ENCODE measurements around the gene LPAR2. TPM values are rescaled to one million over a fixed set of nuclear protein-coding genes. Genes with fewer than 3 reads are reported as not detected.

Gene LPAR2
- total and polyA plus RNA-seq, 2 experiments from 2014 or later = 39.4 to 63.1 TPM

GRCh38 chr19:19650331-19650730 lies 22.3 kb upstream of the LPAR2 start (continued):
- no peak for TF ChIP-seq ZNF462 (CRISPR knock-in tag; IDR thresholded peaks at IDR 0.05)
- TF ChIP-seq REST (IDR thresholded peaks at IDR 0.05; ENCODE audit: unreplicated experiment) = no peak
- no peak for TF ChIP-seq POLR2AphosphoS5 (IDR thresholded peaks at IDR 0.05; ENCODE audit: low read depth)
- no peak for TF ChIP-seq CTCF (conservative IDR thresholded peaks at IDR 0.05; ENCODE audit: low read depth in 2 of 2)
- TF ChIP-seq ETS1 (IDR thresholded peaks at IDR 0.05) = no peak
- TF ChIP-seq ZNF331 (CRISPR knock-in tag; IDR thresholded peaks at IDR 0.05; ENCODE audit: low read depth) = no peak
- TF ChIP-seq CREB1 (CRISPR knock-in tag; IDR thresholded peaks at IDR 0.05; ENCODE audit: low read depth) = no peak

Measured in GM23338 (cell line).